Measurements from ENCODE around the gene USP25.

DNA sequence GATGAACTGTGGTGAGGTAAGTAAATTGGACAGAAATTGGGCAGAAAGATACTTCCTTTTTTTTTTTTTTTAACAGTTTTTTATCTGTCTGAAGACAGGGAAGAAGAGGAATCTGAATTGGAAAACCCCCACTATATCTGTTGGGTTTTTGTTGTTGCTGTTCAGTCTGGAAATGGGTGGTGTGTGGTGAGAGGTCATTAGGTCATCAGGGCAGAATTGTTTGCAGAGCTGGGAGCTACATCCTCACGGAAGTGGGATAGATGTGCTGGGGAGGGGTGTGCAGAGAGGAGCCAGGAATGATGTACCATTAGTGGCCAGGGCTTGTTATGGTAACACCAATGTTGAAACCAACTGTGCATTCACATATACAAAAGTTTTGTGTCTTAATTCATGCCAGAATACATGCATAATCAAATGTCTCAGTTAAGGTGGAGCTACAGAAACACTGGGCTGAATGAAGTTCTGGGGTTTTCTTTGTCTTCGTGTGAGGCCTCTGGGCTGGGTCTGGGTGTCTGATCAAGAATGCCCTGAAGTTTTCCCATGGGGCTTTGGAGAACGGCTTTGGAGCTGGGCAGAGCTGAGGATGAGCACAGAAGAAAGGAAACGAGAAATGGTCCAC lies 12.4 kb downstream of the USP25 start:
- TF ChIP-seq NFRKB (IDR thresholded peaks at IDR 0.05) (no peak), LEF1 (IDR thresholded peaks at IDR 0.05; ENCODE audit: borderline replicate concordance) (no peak), SUZ12 (IDR thresholded peaks at IDR 0.05) (no peak), FOXK2 (IDR thresholded peaks at IDR 0.05) (no peak), TARDBP (IDR thresholded peaks at IDR 0.05) (no peak), FOXM1 (IDR thresholded peaks at IDR 0.05; ENCODE audit: borderline replicate concordance) (no peak), BHLHE40 (IDR thresholded peaks at IDR 0.05; ENCODE audit: borderline replicate concordance) (no peak)
- TF ChIP-seq, protein P1, sequence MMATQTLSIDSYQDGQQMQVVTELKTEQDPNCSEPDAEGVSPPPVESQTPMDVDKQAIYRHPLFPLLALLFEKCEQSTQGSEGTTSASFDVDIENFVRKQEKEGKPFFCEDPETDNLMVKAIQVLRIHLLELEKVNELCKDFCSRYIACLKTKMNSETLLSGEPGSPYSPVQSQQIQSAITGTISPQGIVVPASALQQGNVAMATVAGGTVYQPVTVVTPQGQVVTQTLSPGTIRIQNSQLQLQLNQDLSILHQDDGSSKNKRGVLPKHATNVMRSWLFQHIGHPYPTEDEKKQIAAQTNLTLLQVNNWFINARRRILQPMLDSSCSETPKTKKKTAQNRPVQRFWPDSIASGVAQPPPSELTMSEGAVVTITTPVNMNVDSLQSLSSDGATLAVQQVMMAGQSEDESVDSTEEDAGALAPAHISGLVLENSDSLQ (IDR thresholded peaks at IDR 0.05) = no peak

Measured in HEK293T (cell line).